ENCODE data around the gene DCTN2. TPM values are rescaled to one million over a fixed set of nuclear protein-coding genes. Genes with fewer than 3 reads are reported as not detected.
"Not testable (repeated sequence)": the region's sequence is repeated elsewhere in the genome, so short reads cannot be mapped to it uniquely, and the experiment has no call there.

The DCTN2 gene
- total RNA-seq, 3 donors from 2014 or later: 138 to 140 (median 140) TPM

DNA sequence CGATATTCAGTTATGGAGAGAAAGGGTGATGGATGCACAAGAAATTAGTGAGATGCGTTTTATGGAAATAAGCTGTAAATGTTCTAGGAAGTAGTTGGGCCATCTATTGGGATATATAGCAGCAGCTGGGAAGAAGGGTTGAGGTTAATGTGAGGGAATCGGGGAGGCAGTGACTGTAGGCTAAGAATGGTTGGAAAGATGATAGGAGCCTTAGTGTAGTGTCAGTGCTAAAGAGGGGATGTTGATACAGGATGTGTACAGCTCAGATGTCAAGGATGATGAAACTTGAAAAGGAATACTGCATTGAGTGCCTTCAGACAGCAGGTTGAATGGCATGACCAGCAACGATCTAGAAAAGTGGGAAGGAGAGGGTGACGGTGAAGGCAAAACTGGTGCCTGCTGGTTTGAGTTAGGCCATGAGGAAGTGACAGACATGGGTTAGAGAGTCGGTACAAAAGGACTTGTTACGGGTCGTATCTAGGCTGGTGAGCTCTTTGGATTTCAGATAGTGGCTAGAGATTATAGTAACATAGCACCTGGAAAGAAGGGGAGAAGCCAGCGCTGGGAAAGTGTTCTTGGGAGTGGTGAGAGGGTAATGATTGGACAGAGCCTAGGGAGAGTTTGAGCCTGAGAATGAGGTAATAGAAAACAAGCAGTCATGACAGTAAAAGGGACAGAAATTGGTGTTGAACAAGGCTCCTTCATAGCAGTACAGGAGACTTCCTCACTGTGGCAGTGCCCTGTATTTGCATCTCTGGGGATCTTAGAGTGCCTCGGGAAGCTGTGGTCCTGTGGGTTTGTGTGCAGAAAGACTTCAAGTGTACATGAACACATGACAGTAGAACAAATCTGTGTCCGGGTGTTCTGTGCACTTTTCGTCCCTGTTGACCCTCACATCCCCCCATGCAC, 49.5 kb downstream of the DCTN2 start:
- Histone ChIP-seq H3K36me3 (ENCODE audit: low read depth) (no peaks in the 10 kb centered on the region), H3K4me1 (ENCODE audit: low read depth) (no peaks in the 10 kb centered on the region), H3K9me3 (no peaks in the 10 kb centered on the region), H3K4me3 (no peak overlapping the region)
- TF ChIP-seq, protein P1, sequence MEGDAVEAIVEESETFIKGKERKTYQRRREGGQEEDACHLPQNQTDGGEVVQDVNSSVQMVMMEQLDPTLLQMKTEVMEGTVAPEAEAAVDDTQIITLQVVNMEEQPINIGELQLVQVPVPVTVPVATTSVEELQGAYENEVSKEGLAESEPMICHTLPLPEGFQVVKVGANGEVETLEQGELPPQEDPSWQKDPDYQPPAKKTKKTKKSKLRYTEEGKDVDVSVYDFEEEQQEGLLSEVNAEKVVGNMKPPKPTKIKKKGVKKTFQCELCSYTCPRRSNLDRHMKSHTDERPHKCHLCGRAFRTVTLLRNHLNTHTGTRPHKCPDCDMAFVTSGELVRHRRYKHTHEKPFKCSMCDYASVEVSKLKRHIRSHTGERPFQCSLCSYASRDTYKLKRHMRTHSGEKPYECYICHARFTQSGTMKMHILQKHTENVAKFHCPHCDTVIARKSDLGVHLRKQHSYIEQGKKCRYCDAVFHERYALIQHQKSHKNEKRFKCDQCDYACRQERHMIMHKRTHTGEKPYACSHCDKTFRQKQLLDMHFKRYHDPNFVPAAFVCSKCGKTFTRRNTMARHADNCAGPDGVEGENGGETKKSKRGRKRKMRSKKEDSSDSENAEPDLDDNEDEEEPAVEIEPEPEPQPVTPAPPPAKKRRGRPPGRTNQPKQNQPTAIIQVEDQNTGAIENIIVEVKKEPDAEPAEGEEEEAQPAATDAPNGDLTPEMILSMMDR (IDR thresholded peaks at IDR 0.05): no peak
- DNase-seq (no peak), ATAC-seq (no peak)
- intact Hi-C loops (cut with DNase I, micrococcal nuclease): no loop called here

DNA sequence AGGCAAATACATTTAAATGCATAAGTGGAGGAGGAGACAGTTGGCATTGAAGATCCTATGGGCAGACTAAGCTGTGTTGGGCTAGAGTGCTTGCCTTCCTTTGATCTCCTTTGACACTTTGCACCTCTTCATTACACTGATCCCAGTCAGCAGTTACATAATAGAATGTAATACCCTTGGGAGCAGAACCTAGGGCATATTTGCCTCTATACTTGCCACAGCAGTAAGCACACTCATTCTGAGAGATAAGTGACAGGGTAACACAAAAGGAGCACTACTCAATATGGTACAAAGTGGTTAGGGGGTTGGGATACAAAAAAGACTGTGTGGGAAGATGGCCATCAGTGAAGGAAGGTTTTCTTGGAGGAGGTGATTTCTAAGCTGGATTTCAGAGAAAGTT, 50.2 kb downstream of the DCTN2 start:
- Histone ChIP-seq H3K36me3 (ENCODE audit: low read depth) (no peaks in the 10 kb centered on the region), H3K9me3 (no peaks in the 10 kb centered on the region), H3K4me1 (ENCODE audit: low read depth) (no peaks in the 10 kb centered on the region), H3K4me3 (no peak overlapping the region)
- no peak for DNase-seq
- no peak for ATAC-seq
- TF ChIP-seq, protein P1 (IDR thresholded peaks at IDR 0.05): no peak
- intact Hi-C loops (cut with DNase I, micrococcal nuclease): no loop called here

DNA sequence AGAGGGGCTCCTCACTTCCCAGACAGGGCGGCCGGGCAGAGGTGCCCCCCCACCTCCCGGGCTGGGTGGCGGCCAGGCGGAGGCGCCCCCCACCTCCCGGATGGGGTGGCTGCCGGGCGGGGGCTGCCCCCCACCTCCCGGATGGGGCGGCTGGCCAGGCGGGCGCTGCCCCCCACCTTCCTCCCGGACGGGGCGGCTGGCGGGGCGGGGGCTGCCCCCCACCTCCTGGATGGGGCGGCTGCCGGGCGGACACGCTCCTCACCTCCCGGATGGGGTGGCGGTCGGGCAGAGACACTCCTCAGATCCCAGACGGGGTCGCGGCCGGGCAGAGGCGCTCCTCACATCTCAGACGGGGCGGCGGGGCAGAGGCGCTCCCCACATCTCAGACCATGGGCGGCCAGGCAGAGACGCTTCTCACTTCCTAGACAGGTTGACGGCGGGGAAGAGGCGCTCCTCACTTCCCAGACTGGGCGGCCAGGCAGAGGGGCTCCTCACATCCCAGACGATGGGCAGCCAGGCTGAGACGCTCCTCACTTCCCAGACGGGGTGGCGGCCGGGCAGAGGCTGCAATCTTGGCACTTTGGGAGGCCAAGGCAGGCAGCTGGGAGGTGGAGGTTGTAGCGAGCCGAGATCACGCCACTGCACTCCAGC, 51.8 kb downstream of the DCTN2 start:
- ATAC-seq; intact Hi-C loops (cut with DNase I, micrococcal nuclease); H3K4me1 ChIP-seq (ENCODE audit: low read depth); H3K4me3 ChIP-seq; DNase-seq; H3K9me3 ChIP-seq; H3K36me3 ChIP-seq (ENCODE audit: low read depth): not testable (repeated sequence)

DNA sequence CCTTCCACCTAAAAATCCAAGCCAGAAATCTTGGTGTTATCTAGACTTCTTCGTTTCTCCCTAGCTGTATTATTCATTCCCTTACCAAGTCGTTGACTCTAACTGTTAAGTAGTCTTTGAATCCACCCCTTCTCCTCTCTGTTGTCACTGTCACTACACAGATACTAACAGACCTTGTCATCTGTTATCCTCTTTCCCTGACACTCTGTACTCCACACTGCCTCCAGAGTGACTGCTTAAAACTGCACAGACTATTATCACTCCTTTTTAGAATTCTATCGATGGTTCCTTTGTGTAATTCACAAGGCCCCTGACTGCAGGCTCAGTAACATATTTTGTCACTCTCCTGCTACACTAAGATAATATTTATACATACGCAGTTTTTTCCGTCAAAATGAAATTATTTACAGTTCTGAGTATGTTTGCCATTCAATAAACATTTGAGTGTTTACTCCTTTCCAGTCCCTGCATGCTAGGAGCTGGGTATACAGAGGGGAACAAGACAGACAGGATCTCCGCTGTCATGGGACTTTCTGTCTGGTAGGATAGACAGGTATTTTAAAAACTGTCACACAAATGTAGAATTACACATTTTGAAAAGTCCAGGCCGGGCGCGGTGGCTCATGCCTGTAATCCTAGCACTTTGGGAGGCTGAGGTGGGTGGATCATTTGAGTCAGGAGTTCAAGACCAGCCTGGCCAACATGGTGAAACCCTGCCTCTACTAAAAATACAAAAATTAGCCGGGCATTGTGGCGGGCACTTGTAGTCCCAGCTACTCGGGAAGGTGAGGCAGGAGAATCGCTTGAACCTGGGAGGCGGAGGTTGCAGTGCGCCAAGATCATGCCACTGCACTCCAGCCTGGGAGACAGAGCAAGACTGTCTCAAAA, 55.4 kb downstream of the DCTN2 start:
- no peak for DNase-seq
- no peak for ATAC-seq
- Histone ChIP-seq H3K4me3 (no peak overlapping the region), H3K9me3 (no peaks in the 10 kb centered on the region), H3K36me3 (ENCODE audit: low read depth) (peaks cover 3% of the 10 kb centered on the region), H3K4me1 (ENCODE audit: low read depth) (peaks cover 10% of the 10 kb centered on the region)
- intact Hi-C loops (cut with DNase I, micrococcal nuclease): no loop called here
- TF ChIP-seq, protein P1 (IDR thresholded peaks at IDR 0.05): no peak

DNA sequence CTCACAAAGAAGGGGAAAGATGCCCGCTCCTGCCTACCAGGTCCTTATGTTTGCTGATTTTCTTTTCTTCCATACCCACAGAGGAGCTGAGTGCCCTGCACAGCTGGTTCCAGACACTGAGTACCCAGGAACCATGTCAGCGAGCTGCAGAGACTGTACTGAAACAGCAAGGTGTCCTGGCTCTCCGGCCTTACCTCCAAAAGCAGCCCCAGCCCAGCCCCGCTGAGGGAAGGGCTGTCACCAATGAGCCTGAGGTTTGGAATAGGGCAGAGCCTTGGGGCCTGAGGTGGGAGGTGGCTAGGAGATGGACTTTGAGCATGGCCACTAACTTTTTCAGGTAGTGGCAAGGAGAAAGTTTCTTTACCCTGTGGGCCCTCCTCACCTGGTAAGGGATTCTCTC, 56.9 kb downstream of the DCTN2 start:
- DNase-seq (peak in 1 of 3 donors; percentile 16), ATAC-seq (no peak)
- TF ChIP-seq, protein P1 (IDR thresholded peaks at IDR 0.05): no peak
- intact Hi-C loops (cut with DNase I, micrococcal nuclease): no loop called here
- H3K9me3 ChIP-seq: no peaks in the 10 kb centered on the region
- H3K4me3 ChIP-seq: no peak overlapping the region
- H3K36me3 ChIP-seq (ENCODE audit: low read depth): peaks cover 3% of the 10 kb centered on the region
- peaks cover 10% of the 10 kb centered on the region for H3K4me1 ChIP-seq (ENCODE audit: low read depth)

Measured in mucosa of descending colon (tissue), 3 donors.